Loucy (cell line): ENCODE data around the gene GAGE10.

Experiments
- H2AFZ ChIP-seq: fragments of 200-600 bp; sonication (generic); 2 replicates; pipeline ENCODE4 v1.6.0; 2016; ENCODE audit warnings: antibody characterized with exemption, mild to moderate bottlenecking, low read length, moderate library complexity
- H3F3A ChIP-seq: fragments of 200-600 bp; 2 replicates; pipeline ENCODE4 v1.6.0; 2016; ENCODE audit warnings: antibody characterized with exemption, low read depth, mild to moderate bottlenecking
- H3K27me3 ChIP-seq: fragments of 200-600 bp; sonication (generic); 2 replicates; pipeline ENCODE4 v1.6.1; 2014; ENCODE audit warnings: low read length, mild to moderate bottlenecking; ENCODE audit not compliant: insufficient read depth, poor library complexity, severe bottlenecking
- H3K36me3 ChIP-seq: fragments of 200-600 bp; sonication (generic); 2 replicates; pipeline ENCODE4 v1.6.1; 2016; ENCODE audit warnings: low read length; ENCODE audit not compliant: insufficient read depth
- H3K4me1 ChIP-seq: fragments of 200-600 bp; sonication (generic); 2 replicates; pipeline ENCODE4 v1.5.1; 2014; ENCODE audit warnings: low read length, mild to moderate bottlenecking; ENCODE audit not compliant: insufficient read depth, poor library complexity, severe bottlenecking
- H3K4me2 ChIP-seq: fragments of 200-600 bp; sonication (generic); 2 replicates; pipeline ENCODE4 v1.6.0; 2014; ENCODE audit warnings: antibody characterized with exemption, low read length, low read depth, mild to moderate bottlenecking; ENCODE audit not compliant: poor library complexity, severe bottlenecking
- H3K4me3 ChIP-seq: fragments of 200-600 bp; sonication (generic); 2 replicates; pipeline ENCODE4 v1.5.1; 2014; ENCODE audit warnings: low read length, mild to moderate bottlenecking, mixed read lengths; ENCODE audit not compliant: poor library complexity, severe bottlenecking
- H3K79me2 ChIP-seq: fragments of 200-600 bp; sonication (generic); 2 replicates; pipeline ENCODE4 v1.6.1; 2014; ENCODE audit warnings: low read length; ENCODE audit not compliant: insufficient read depth
- H3K9ac ChIP-seq: fragments of 200-600 bp; sonication (generic); 2 replicates; pipeline ENCODE4 v1.6.0; 2014; ENCODE audit warnings: mild to moderate bottlenecking, low read depth, low read length, moderate library complexity; ENCODE audit not compliant: poor library complexity, severe bottlenecking
- H3K9me2 ChIP-seq: fragments of 200-600 bp; sonication (generic); replicated peaks from 2 replicates; pipeline ENCODE4 v1.6.1; 2016; ENCODE audit warnings: low read depth, low read length, mixed read lengths
- H3K9me3 ChIP-seq: fragments of 200-600 bp; sonication (generic); 2 replicates; pipeline ENCODE4 v1.6.1; 2014; ENCODE audit warnings: mild to moderate bottlenecking, antibody characterized with exemption, low read length, low read depth; ENCODE audit not compliant: insufficient read depth
- H4K20me1 ChIP-seq: fragments of 200-600 bp; sonication (generic); 2 replicates; pipeline ENCODE4 v1.6.0; 2014; ENCODE audit warnings: antibody characterized with exemption, low read length, mild to moderate bottlenecking; ENCODE audit not compliant: insufficient read depth, poor library complexity, severe bottlenecking
- EZH2phosphoT487 ChIP-seq: fragments of 200-600 bp; IDR thresholded peaks from 2 replicates; pipeline ENCODE4 v1.6.1; 2018; ENCODE audit warnings: antibody characterized with exemption, mild to moderate bottlenecking, moderate library complexity, borderline replicate concordance
- TF ChIP-seq, protein P1 (sequence below): fragments of 200-600 bp; sonication (generic); conservative IDR thresholded peaks from 2 replicates; pipeline ENCODE4 v1.5.1; 2014; ENCODE audit warnings: mild to moderate bottlenecking, antibody characterized with exemption, low read length

Gene GAGE10

DNA sequence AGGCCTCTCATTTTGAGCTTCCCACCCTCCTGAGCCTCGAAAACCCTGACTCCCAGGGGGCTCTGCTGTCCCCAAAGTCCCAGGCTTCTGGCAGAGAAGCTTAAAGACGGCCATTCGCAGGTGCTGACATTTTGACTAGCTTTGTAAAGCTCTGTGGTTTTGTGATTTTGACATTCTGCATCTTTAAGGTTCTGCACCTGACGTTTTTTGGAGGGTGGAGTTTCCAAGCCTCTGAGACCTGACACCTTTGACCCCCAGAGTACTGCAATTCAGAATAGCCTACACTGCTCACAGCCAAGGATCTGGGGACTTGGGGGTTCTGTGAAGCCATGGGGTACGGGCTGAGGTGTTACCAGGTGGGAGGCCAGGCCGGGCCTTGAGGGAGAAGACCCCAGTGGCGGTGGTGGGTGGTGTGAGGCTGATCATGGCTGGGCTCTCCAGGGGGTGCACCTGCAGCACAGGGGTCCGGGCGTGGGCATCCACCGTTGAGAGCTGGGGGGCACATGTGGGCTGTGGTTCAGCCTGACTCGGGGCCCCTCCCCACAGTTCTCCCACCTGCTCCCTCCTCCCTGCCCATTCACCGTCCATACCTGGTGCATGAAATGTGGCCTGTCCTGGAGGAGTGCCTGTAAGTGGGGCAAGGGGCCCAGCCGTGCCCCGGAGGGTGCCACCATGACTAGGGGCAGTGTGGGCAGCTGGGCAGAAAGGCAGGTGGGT, 46.2 kb upstream of the GAGE10 start:
- TF ChIP-seq, protein P1, sequence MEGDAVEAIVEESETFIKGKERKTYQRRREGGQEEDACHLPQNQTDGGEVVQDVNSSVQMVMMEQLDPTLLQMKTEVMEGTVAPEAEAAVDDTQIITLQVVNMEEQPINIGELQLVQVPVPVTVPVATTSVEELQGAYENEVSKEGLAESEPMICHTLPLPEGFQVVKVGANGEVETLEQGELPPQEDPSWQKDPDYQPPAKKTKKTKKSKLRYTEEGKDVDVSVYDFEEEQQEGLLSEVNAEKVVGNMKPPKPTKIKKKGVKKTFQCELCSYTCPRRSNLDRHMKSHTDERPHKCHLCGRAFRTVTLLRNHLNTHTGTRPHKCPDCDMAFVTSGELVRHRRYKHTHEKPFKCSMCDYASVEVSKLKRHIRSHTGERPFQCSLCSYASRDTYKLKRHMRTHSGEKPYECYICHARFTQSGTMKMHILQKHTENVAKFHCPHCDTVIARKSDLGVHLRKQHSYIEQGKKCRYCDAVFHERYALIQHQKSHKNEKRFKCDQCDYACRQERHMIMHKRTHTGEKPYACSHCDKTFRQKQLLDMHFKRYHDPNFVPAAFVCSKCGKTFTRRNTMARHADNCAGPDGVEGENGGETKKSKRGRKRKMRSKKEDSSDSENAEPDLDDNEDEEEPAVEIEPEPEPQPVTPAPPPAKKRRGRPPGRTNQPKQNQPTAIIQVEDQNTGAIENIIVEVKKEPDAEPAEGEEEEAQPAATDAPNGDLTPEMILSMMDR = no peak
- no peak for TF ChIP-seq EZH2phosphoT487
- no peaks in the 10 kb centered on the region for H3K79me2 ChIP-seq

DNA sequence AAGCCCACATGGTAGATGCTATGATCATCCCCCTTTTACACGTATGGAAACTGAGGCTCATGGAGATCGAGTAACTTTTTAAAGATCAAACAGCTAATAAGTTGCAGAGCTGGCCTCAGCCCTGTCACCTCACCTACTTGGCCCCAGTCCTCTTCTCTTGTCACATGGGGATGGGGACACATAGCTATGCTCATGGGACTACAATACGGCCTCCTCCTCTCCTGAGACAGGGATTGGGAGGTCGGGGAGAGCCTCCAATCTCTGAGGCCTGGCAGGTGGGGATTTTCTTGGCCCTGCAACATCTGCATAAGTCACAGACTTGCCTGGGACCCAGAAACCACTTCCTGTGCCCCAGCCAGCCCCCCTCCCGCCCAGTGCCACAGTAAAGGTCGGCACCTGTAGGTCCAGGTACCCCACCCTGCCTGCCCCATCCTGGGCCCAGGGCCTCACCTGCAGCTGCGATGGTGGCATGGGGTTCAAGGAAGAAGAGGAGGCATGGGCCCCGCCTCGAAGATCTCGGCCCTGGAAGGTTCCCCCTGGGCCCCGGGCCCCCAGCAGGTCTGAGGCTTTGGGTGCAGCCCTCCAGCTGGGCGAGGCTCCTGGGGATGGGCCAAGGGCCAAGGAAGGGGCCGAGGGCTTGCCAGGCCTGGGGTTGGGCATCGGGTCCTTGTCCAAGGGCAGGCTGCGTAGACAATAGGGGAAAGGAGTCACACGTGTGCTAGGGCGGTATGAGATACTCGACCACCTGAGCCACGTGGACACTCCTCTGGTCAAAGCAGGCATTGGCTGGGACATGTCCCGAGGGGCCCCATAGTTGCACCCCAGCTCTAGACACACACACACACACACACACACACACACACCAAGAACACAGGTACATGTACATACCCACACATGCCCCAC, 45.3 kb upstream of the GAGE10 start:
- Histone ChIP-seq H3K4me1 (no peaks in the 10 kb centered on the region), H3K79me2 (no peaks in the 10 kb centered on the region), H3K4me3 (no peak overlapping the region), H4K20me1 (no peaks in the 10 kb centered on the region), H2AFZ (no peak overlapping the region), H3F3A (no peaks in the 10 kb centered on the region), H3K9me3 (no peaks in the 10 kb centered on the region), H3K4me2 (no peak overlapping the region), H3K9ac (no peak overlapping the region), H3K9me2 (no peaks in the 10 kb centered on the region), H3K27me3 (no peaks in the 10 kb centered on the region), H3K36me3 (no peaks in the 10 kb centered on the region)
- TF ChIP-seq EZH2phosphoT487 = no peak
- TF ChIP-seq, protein P1 = no peak

More for the DNA sequence above, 46.2 kb upstream of the GAGE10 start:
- Histone ChIP-seq H3F3A (no peaks in the 10 kb centered on the region), H4K20me1 (no peaks in the 10 kb centered on the region), H2AFZ (no peak overlapping the region), H3K27me3 (no peaks in the 10 kb centered on the region), H3K9ac (no peak overlapping the region), H3K9me3 (no peaks in the 10 kb centered on the region), H3K4me2 (no peak overlapping the region), H3K4me3 (no peak overlapping the region), H3K9me2 (no peaks in the 10 kb centered on the region), H3K4me1 (no peaks in the 10 kb centered on the region), H3K36me3 (no peaks in the 10 kb centered on the region)

DNA sequence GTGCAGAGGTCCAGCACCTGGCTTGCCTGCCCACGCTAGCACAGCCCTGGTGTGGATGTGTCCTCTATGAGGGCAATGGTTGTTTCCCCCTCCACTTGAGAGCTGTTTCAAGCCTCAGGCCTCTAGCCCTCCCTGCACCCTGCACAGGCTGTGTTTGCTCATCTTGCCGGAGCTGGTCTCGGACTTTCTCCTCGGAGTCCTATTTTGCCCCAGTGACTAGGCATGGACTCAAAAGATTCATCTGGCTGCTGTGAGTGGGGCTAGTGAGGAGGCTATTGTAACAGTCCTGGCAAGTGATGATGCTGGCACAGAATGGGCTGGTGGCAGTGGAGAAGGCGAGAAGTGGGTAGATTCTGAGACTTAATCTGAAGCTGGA, 44.7 kb upstream of the GAGE10 start:
- H3K36me3 ChIP-seq = no peaks in the 10 kb centered on the region
- TF ChIP-seq EZH2phosphoT487 = no peak
- TF ChIP-seq, protein P1 = no peak
- H3K9ac ChIP-seq = no peak overlapping the region
- H3K79me2 ChIP-seq = no peaks in the 10 kb centered on the region
- no peak overlapping the region for H2AFZ ChIP-seq
- no peak overlapping the region for H3K4me3 ChIP-seq
- no peaks in the 10 kb centered on the region for H3K9me3 ChIP-seq
- H4K20me1 ChIP-seq = no peaks in the 10 kb centered on the region
- no peaks in the 10 kb centered on the region for H3K4me1 ChIP-seq
- H3K27me3 ChIP-seq = no peaks in the 10 kb centered on the region
- no peaks in the 10 kb centered on the region for H3K9me2 ChIP-seq
- H3K4me2 ChIP-seq = no peak overlapping the region
- H3F3A ChIP-seq = no peaks in the 10 kb centered on the region
